ENCODE measurements around the gene GBP7. TPM values are rescaled to one million over a fixed set of nuclear protein-coding genes. Genes with fewer than 3 reads are reported as not detected.

The GBP7 gene
- total and polyA plus RNA-seq, 11 donors: 0.16 to 0.17 TPM; not detected in 9

- H3K27me3 ChIP-seq: no peaks in the 10 kb centered on the region
- DNase-seq (no peak), ATAC-seq (no peak)
- no peak overlapping the region for H3K4me3 ChIP-seq
- H3K9me3 ChIP-seq: no peaks in the 10 kb centered on the region
- WGBS, 4 donors: 75 to 82% (median 78%) methylated on average over 3 of the region's 3 CpGs
- intact Hi-C loops (cut with DNase I): no loop called here
- H3K36me3 ChIP-seq: no peaks in the 10 kb centered on the region
- no peak for TF ChIP-seq CTCF (IDR thresholded peaks at IDR 0.05)
- no peak for TF ChIP-seq POLR2A (IDR thresholded peaks at IDR 0.05)
- H3K4me1 ChIP-seq: no peaks in the 10 kb centered on the region
- no peak overlapping the region for H3K27ac ChIP-seq
Observed at GRCh38 chr1:89147678-89148658, 27.8 kb downstream of the GBP7 start.

- ATAC-seq (no peak), DNase-seq (no peak)
- Histone ChIP-seq H3K36me3 (no peaks in the 10 kb centered on the region), H3K4me3 (no peak overlapping the region), H3K4me1 (no peaks in the 10 kb centered on the region), H3K27ac (no peak overlapping the region), H3K9me3 (no peaks in the 10 kb centered on the region), H3K27me3 (no peaks in the 10 kb centered on the region)
- no peak for TF ChIP-seq CTCF (IDR thresholded peaks at IDR 0.05)
- no peak for TF ChIP-seq POLR2A (IDR thresholded peaks at IDR 0.05)
- intact Hi-C loops (cut with DNase I): no loop called here
- 75 to 77% (median 76%) methylated on average over 3 of the region's 3 CpGs for WGBS, 4 donors
Observed at GRCh38 chr1:89146721-89147120, 29.1 kb downstream of the GBP7 start.

- Histone ChIP-seq H3K4me3 (no peak overlapping the region), H3K4me1 (no peaks in the 10 kb centered on the region), H3K27me3 (no peaks in the 10 kb centered on the region), H3K9me3 (peaks cover 0 to 3% (median 0%) of the 10 kb centered on the region in 12 donors), H3K36me3 (no peaks in the 10 kb centered on the region), H3K27ac (no peak overlapping the region)
- intact Hi-C loops (cut with DNase I): no loop called here
- 65 to 83% (median 78%) methylated on average over 2 of the region's 2 CpGs for WGBS, 4 donors
- ATAC-seq (no peak), DNase-seq (no peak)
- TF ChIP-seq CTCF (IDR thresholded peaks at IDR 0.05): no peak
- TF ChIP-seq POLR2A (IDR thresholded peaks at IDR 0.05): no peak
Observed at GRCh38 chr1:89143484-89143883, 32.3 kb downstream of the GBP7 start.

GRCh38 chr1:89142160-89142559, 33.6 kb downstream of the GBP7 start:
- DNase-seq: no peak
- 75 to 91% (median 89%) methylated on average over 4 of the region's 4 CpGs for WGBS, 4 donors

More at GRCh38 chr1:89142160-89142559, 33.6 kb downstream of the GBP7 start:
- no peak for TF ChIP-seq CTCF (IDR thresholded peaks at IDR 0.05)
- TF ChIP-seq POLR2A (IDR thresholded peaks at IDR 0.05): no peak
- H3K4me3 ChIP-seq: no peak overlapping the region
- no peaks in the 10 kb centered on the region for H3K36me3 ChIP-seq
- no peak for ATAC-seq
- peaks cover 0 to 9% (median 0%) of the 10 kb centered on the region in 12 donors for H3K9me3 ChIP-seq
- no peak overlapping the region for H3K27ac ChIP-seq
- intact Hi-C loops (cut with DNase I): no loop called here
- H3K27me3 ChIP-seq: no peaks in the 10 kb centered on the region
- no peaks in the 10 kb centered on the region for H3K4me1 ChIP-seq
